HG02943 (cell line): ENCODE measurements around the gene RALGPS1.

Experiments
- ATAC-seq: cut with Tn5 transposase; IDR thresholded peaks from one replicate; pipeline ENCODE4 v1.9.1; 2021; ENCODE audit warnings: mild to moderate bottlenecking, low read depth, moderate library complexity; ENCODE audit not compliant: unreplicated experiment

The RALGPS1 gene

DNA sequence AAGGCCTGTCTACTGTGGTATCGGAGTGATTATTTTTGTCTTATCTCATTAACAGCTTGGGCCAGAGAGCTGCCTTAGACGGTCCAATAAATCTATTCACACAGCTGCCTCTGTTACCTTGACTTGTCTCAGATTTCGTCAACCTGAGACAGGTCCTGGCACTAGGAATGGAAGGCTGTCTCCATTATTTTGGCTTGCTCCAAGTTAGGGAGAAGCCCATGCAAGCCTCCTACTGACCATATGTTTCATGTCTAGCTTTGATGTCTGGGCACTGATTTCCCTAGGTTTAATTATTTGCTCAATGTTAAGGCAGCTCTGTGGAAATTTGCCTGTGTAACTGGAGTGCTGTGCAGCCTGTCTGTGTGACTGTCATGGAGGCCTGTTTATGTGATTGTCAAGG lies 12.4 kb upstream of the RALGPS1 start:
- ATAC-seq = no peak

- ATAC-seq = no peak
Measured at GRCh38 chr9:126904586-126904985, 10.0 kb upstream of the RALGPS1 start.

GRCh38 chr9:126906091-126906490 lies 8.5 kb upstream of the RALGPS1 start:
- no peak for ATAC-seq

DNA sequence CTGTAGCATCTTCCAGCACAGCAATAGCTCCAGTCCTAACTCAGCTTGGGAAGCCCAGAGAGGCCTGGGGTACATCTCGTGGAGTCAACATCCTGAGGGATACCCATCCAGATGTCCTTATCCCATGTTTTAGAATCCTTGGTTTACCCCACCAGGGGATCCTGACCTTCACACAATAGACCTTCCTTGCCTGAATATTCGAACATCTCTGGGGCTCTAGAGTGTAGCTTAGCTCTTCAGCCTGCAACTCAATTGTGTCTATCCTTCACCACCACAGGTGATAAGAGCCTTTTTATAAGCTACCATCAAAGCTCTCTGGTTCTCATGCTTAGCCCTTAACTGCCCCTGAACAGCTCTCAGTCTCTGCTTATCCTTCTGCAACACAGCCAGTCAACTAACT lies 7.5 kb upstream of the RALGPS1 start:
- no peak for ATAC-seq

DNA sequence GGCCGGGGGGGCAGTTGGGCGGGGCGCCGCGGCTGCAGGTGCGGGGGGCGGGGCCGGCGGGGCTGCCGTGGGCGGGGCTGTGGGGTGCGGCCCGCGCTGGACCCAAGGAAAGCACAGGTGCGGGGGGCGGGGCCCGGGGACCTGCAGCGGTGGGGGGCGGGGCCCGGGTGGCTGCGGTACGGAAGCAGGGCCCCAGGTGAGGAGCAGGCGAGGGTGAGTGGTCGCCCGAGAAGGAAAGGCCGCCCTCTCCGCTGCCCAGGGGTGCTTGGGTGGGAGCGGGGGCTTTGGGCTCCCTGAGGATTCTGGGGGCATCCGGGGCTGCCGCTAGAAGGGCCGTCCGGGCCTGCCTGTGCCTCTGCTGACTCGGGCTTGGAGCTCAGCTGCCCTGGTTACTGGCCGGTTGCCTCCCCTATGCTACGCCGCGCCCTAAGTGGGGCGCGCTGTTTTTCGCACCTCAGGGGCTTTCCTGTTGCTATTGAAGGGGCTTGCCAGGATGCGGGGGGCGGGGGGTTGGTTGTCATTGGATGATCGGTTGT lies 767 bp downstream of the RALGPS1 start:
- peak; percentile 8 for ATAC-seq

- no peak for ATAC-seq
Measured at GRCh38 chr9:126915846-126916543, 1.4 kb downstream of the RALGPS1 start.

GRCh38 chr9:126916909-126917308 lies 2.3 kb downstream of the RALGPS1 start:
- ATAC-seq = no peak

DNA sequence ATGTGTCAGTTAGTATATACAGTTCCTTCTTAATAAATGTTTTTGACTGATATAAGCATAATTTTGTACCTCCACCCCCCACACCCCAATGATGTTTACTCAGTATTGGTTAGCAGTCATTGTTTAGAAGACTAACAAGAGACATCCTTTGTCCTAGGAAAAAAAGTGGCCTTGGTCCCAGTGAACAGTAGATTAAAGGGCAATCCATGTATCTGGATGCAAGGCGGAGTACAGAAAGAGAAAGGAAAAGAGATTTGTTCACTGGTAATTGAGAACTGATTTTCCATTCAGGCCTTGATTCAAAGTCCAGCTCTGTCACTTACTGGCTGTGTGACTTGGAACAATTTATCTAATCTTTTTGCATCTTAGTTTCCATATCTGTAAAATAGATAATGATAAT lies 4.6 kb downstream of the RALGPS1 start:
- ATAC-seq = no peak

DNA sequence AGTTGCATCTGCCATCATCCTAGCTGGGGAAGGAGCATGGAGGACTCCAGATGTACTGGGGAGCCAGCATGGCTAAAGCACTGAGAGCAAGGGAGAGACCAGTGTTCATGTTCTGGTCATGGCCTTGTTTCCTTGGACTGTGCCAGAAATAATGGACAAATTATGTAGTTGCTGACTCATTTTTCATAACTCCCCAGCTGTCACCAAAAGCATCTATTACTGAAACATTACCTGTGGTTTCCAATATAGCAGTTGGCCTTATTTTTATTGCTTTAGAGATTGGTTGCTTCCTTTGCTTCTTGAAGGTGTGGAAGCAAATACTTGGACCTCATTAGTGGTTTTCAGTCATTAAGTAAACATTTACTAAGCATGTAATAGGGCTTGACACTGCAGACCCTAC lies 11.3 kb downstream of the RALGPS1 start:
- ATAC-seq = no peak

- no peak for ATAC-seq
Measured at GRCh38 chr9:126926364-126926763, 11.8 kb downstream of the RALGPS1 start.

- ATAC-seq = no peak
Measured at GRCh38 chr9:126927419-126927818, 12.8 kb downstream of the RALGPS1 start.

DNA sequence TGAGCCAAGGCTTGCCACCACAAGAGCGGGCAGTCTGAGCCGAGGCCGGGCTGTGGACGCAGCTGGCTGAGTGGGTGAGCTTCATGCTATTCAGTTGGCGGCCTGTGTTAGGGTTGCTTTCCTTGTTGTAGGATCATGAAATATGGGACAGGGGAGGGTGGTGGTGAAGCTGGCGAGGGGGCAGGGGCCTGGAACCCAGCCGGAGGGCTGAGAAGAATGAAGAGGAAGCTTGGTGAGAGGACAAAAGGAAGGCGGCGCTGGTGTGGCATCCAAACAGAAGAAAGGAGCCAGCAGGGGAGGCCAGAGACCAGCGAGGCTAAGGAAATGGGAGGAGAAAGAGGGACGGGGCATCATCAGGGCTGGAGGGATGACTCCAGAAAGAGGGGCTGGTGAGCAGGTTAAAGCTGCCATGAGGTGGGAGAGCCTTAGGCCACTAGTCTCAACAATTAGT lies 18.3 kb downstream of the RALGPS1 start:
- no peak for ATAC-seq

- ATAC-seq = no peak
Measured at GRCh38 chr9:126933334-126933980, 18.9 kb downstream of the RALGPS1 start.

DNA sequence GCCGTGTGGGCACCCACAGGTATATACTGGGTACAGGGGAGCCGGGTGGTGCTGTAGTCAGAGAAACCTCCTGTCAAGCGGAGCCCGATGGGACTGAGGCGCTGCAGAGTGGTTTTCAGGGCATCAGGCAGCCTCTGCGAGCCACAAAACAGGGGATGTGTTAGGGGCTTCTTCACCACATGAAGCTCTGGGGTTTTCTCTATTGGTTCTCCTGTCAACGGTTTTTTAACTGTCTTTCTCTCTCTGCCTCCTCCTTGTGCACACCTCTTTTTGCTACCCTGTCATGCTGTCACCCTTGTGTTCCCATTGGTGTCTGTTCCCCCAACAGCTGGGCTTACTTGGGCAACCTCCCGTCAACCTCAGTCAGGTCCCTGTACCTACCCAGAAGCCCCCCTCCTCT lies 19.9 kb downstream of the RALGPS1 start:
- no peak for ATAC-seq

DNA sequence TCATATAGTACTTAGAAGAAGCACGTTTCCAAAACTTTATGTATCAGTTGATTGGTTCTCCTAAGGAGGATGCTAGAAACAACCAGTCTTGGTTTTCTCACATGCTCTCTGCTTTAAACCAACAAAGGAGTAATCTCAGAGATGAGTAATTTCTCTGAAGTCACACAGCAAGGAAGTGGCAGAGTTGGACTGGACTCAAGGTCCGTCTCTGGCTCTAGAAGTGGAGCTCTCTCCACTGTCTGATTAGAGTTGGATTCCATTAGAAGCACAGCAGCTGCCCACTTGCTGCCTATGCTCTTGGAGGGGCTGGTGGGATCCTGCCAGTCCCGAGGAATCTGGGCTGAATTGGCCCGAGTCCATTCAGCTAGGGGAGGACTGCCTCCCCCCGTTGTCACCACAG lies 21.0 kb downstream of the RALGPS1 start:
- ATAC-seq = no peak

- ATAC-seq = no peak
Measured at GRCh38 chr9:126937444-126937843, 22.9 kb downstream of the RALGPS1 start.

- no peak for ATAC-seq
Measured at GRCh38 chr9:126938327-126938726, 23.7 kb downstream of the RALGPS1 start.

DNA sequence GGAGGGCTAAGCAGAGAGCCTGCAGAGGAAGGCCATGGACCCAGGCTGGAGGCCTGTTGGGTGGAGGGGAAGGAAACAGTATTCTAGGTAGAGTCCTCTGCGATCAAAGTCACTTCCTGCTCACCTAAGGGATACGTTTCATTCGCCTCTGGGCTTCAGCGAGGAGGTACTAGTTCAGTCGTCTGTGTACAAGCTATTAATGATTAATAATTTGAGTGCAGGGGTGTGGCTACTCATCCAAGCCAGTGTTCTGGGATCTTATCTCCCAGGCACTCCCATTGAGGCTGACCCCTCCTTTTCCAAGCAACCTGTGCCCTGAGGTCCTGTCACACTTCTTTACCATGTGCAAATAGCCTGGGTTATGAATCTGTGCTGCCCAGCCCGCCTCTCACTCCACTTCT lies 25.2 kb downstream of the RALGPS1 start:
- no peak for ATAC-seq

DNA sequence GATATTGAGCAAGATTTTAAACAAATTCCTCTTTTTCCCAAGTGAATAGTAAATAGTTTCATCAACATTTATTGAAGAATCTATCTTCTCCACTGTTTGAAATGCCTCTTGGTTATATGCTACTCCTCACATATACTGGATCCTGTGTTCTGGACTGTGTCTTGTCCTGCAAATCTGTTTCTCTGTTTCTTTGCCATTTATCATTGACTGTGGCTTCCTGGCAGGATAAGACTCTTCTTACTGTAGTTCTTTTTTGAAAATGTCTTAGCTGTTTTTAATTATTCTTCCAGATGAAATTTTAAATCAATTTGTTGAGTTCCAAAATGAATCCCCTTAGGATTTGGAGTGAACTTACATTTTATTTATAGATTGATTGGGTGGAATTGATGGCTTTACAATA lies 27.8 kb downstream of the RALGPS1 start:
- no peak for ATAC-seq

DNA sequence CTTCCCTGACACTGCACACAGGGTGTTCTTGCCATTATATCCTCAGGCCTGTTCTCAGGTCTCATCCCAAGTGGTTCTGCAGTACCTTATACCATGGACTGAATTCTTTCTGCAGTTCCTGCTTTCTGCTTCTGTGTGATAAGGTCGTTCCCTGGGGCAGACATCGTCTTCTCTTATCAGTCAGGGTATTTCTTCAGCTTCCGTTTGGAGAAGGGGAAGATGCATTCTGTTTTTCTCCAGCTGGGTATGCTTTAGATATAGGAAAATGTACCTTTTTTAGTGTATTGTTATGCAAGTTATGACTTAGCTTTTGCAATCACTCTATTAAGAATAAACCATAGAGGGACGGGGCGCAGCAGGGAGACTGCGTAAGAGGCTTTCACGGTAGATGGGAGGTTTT lies 31.1 kb downstream of the RALGPS1 start:
- no peak for ATAC-seq

GRCh38 chr9:126947529-126947928 lies 32.9 kb downstream of the RALGPS1 start:
- no peak for ATAC-seq
